ENCODE data around the gene PRKCH. TPM values are rescaled to one million over a fixed set of nuclear protein-coding genes. Genes with fewer than 3 reads are reported as not detected.

Gene PRKCH
- total RNA-seq, 1 experiment from 2014 or later = 18.3 TPM

GRCh38 chr14:61417141-61417540 lies 95.8 kb downstream of the PRKCH start:
- no peaks in the 10 kb centered on the region; the same call in 1 of the 2 replicates for H3K4me1 ChIP-seq
- H3K4me3 ChIP-seq (ENCODE audit: low read depth, low read length) = no peak overlapping the region
- intact Hi-C loops (cut with micrococcal nuclease; ENCODE audit: unreplicated experiment) = no loop called here
- BruUV-seq (replicated peaks) = no TSS peak
- ChIA-PET CTCF (no interaction called here), POLR2A (no interaction called here)
- Mint-ChIP-seq H3K36me3 (ENCODE audit: insufficient read depth, unreplicated experiment) (no peaks in the 10 kb centered on the region), H3K4me3 (ENCODE audit: unreplicated experiment) (no peak overlapping the region), H3K27me3 (ENCODE audit: insufficient read depth, unreplicated experiment) (no peaks in the 10 kb centered on the region), H3K27ac (ENCODE audit: unreplicated experiment) (no peak overlapping the region), H3K4me1 (ENCODE audit: low read depth, unreplicated experiment) (peaks cover 13% of the 10 kb centered on the region), H3K9me3 (ENCODE audit: unreplicated experiment) (no peaks in the 10 kb centered on the region)
- H3K36me3 ChIP-seq (ENCODE audit: control insufficient read depth, insufficient read depth, low read length) = no peaks in the 10 kb centered on the region
- DNase-seq = no peak
- H3K9me3 ChIP-seq = no peaks in the 10 kb centered on the region
- no peaks in the 10 kb centered on the region for H3K27me3 ChIP-seq (replicated peaks; ENCODE audit: control insufficient read depth, insufficient read depth, low read length)
- no peak for TF ChIP-seq CTCF (IDR thresholded peaks at IDR 0.05; ENCODE audit: insufficient read depth in 1 of 2, low read depth in 1 of 2, low read length in 1 of 2, severe bottlenecking in 1 of 2, unreplicated experiment in 1 of 2)

GRCh38 chr14:61417883-61418455 lies 96.6 kb downstream of the PRKCH start:
- H3K9me3 Mint-ChIP-seq (ENCODE audit: unreplicated experiment) = peaks cover 2% of the 10 kb centered on the region
- no TSS peak for BruUV-seq (replicated peaks)
- peaks cover 13% of the 10 kb centered on the region for H3K4me1 Mint-ChIP-seq (ENCODE audit: low read depth, unreplicated experiment)
- no peaks in the 10 kb centered on the region; the same call in 1 of the 2 replicates for H3K4me1 ChIP-seq
- no peaks in the 10 kb centered on the region for H3K9me3 ChIP-seq
- CTCF ChIA-PET = no interaction called here
- peaks cover under 1% of the 10 kb centered on the region for H3K36me3 Mint-ChIP-seq (ENCODE audit: insufficient read depth, unreplicated experiment)
- TF ChIP-seq CTCF (IDR thresholded peaks at IDR 0.05; ENCODE audit: insufficient read depth in 1 of 2, low read depth in 1 of 2, low read length in 1 of 2, severe bottlenecking in 1 of 2, unreplicated experiment in 1 of 2) = no peak
- H3K4me3 ChIP-seq (ENCODE audit: low read depth, low read length) = no peak overlapping the region
- no peak overlapping the region for H3K27ac Mint-ChIP-seq (ENCODE audit: unreplicated experiment)
- no peak overlapping the region for H3K4me3 Mint-ChIP-seq (ENCODE audit: unreplicated experiment)
- no peaks in the 10 kb centered on the region for H3K27me3 ChIP-seq (replicated peaks; ENCODE audit: control insufficient read depth, insufficient read depth, low read length)
- H3K27me3 Mint-ChIP-seq (ENCODE audit: insufficient read depth, unreplicated experiment) = no peaks in the 10 kb centered on the region
- POLR2A ChIA-PET = no interaction called here
- no peak for DNase-seq
- H3K36me3 ChIP-seq (ENCODE audit: control insufficient read depth, insufficient read depth, low read length) = no peaks in the 10 kb centered on the region
- intact Hi-C loops (cut with micrococcal nuclease; ENCODE audit: unreplicated experiment) = no loop called here

- ChIA-PET POLR2A (no interaction called here), CTCF (no interaction called here)
- intact Hi-C loops (cut with micrococcal nuclease; ENCODE audit: unreplicated experiment) = no loop called here
- no peak overlapping the region for H3K27ac Mint-ChIP-seq (ENCODE audit: unreplicated experiment)
- no peak overlapping the region for H3K4me3 Mint-ChIP-seq (ENCODE audit: unreplicated experiment)
- Histone ChIP-seq H3K4me1 (no peaks in the 10 kb centered on the region; the same call in 1 of the 2 replicates), H3K9me3 (no peaks in the 10 kb centered on the region), H3K36me3 (ENCODE audit: control insufficient read depth, insufficient read depth, low read length) (no peaks in the 10 kb centered on the region), H3K4me3 (ENCODE audit: low read depth, low read length) (no peak overlapping the region), H3K27me3 (replicated peaks; ENCODE audit: control insufficient read depth, insufficient read depth, low read length) (no peaks in the 10 kb centered on the region)
- peaks cover 9% of the 10 kb centered on the region for H3K9me3 Mint-ChIP-seq (ENCODE audit: unreplicated experiment)
- DNase-seq = no peak
- no peak for TF ChIP-seq CTCF (IDR thresholded peaks at IDR 0.05; ENCODE audit: insufficient read depth in 1 of 2, low read depth in 1 of 2, low read length in 1 of 2, severe bottlenecking in 1 of 2, unreplicated experiment in 1 of 2)
- H3K36me3 Mint-ChIP-seq (ENCODE audit: insufficient read depth, unreplicated experiment) = peaks cover 6% of the 10 kb centered on the region
- no peaks in the 10 kb centered on the region for H3K27me3 Mint-ChIP-seq (ENCODE audit: insufficient read depth, unreplicated experiment)
- BruUV-seq (replicated peaks) = no TSS peak
- peaks cover 13% of the 10 kb centered on the region for H3K4me1 Mint-ChIP-seq (ENCODE audit: low read depth, unreplicated experiment)
These were observed 97.4 kb downstream of the PRKCH start for GRCh38 chr14:61418746-61419145.
